Esophagus muscularis mucosa (tissue), 4 donors: ENCODE results near the gene STT3B. TPM values are rescaled to one million over a fixed set of nuclear protein-coding genes. Genes with fewer than 3 reads are reported as not detected.
"Not testable (repeated sequence)": the region's sequence is repeated elsewhere in the genome, so short reads cannot be mapped to it uniquely, and the experiment has no call there.

ENCODE experiments used
- DNase-seq: peaks from one replicate; pipeline ENCODE4 v3.0.0-alpha.2; 2017; ENCODE audit errors: extremely low spot score
- H3K27ac ChIP-seq, 4 donors: fragments of 200-600 bp; sonication (generic); replicated peaks in 1 of 4; 1 replicate in 3 of 4; 2 replicates in 1 of 4; pipeline ENCODE4 v1.5.1; 2016 to 2019; ENCODE audit warnings: mild to moderate bottlenecking in 1 of 4
- H3K27me3 ChIP-seq, 4 donors: fragments of 200-600 bp; sonication (generic); one replicate each; pipeline versions ENCODE4 v1.5.1 to v1.6.0; 2016 to 2019
- H3K36me3 ChIP-seq, 4 donors: fragments of 200-600 bp; sonication (generic); one replicate each; pipeline ENCODE4 v1.5.1; 2016 to 2019
- H3K4me1 ChIP-seq, 4 donors: fragments of 200-600 bp; sonication (generic); one replicate each; pipeline ENCODE4 v1.5.1; 2016 to 2019
- H3K4me3 ChIP-seq, 4 donors: fragments of 200-600 bp; sonication (generic); 1 replicate in 2 of 4; 2 replicates in 2 of 4; pipeline ENCODE4 v1.5.1; 2016 to 2019; ENCODE audit warnings: mild to moderate bottlenecking in 4 of 4, moderate library complexity in 1 of 4
- H3K9me3 ChIP-seq, 4 donors: fragments of 200-600 bp; sonication (generic); 1 replicate in 3 of 4; 2 replicates in 1 of 4; pipeline ENCODE4 v1.5.1; 2016 to 2019
- CTCF ChIP-seq, 3 experiments: fragments of 200-600 bp in 2 of 3; fragments of 450-650 bp in 1 of 3; sonication (generic) in 2 of 3; IDR thresholded peaks; one replicate each; pipeline ENCODE4 v1.5.1; 2017 to 2019; ENCODE audit warnings: antibody characterized with exemption in 3 of 3, mild to moderate bottlenecking in 2 of 3, moderate library complexity in 1 of 3
- EP300 ChIP-seq: sonication (generic); formaldehyde crosslinking; IDR thresholded peaks from one replicate; pipeline ENCODE4 v1.6.1; 2017; ENCODE audit warnings: antibody characterized with exemption
- POLR2A ChIP-seq: fragments of 450-650 bp; IDR thresholded peaks from one replicate; pipeline ENCODE4 v1.6.1; 2017; ENCODE audit warnings: antibody characterized with exemption, moderate library complexity, mild to moderate bottlenecking, low read depth
- POLR2AphosphoS5 ChIP-seq, 2 donors: sonication (generic); formaldehyde crosslinking; IDR thresholded peaks; one replicate each; pipeline ENCODE4 v1.6.1; 2017; ENCODE audit warnings: antibody characterized with exemption in 2 of 2
- WGBS: methylation state at CpG from one replicate; pipeline ENCODE4 v1.1.5; 2018; 5-methylcytosine and 5-hydroxymethylcytosine counted together
- intact Hi-C: fragments of 100-400 bp; cut with DNase I; formaldehyde crosslinking; loops from one replicate; pipeline ENCODE4 v1.15.1; 2023
- total RNA-seq, 4 donors: library from RNA; depleted of rRNA; stranded (reverse); fragments of >200 nt; gene quantifications; one replicate each; pipeline versions ENCODE4 v1.1.0 to v1.2.1, GENCODE V29; 2016

STT3B gene
- total RNA-seq, 4 donors from 2014 or later: 58.8 to 74.3 (median 69.3) TPM

GRCh38 chr3:31505371-31506048 lies 27.2 kb upstream of the STT3B start:
- intact Hi-C loops: no loop called here
- TF ChIP-seq POLR2AphosphoS5 (IDR thresholded peaks at IDR 0.05): no peak
- TF ChIP-seq CTCF (IDR thresholded peaks at IDR 0.05): no peak
- TF ChIP-seq POLR2A: no peak
- TF ChIP-seq EP300: no peak

GRCh38 chr3:31506515-31506914 lies 26.2 kb upstream of the STT3B start:
- DNase-seq, H3K27ac ChIP-seq, H3K27me3 ChIP-seq, H3K36me3 ChIP-seq, intact Hi-C loops, H3K9me3 ChIP-seq, H3K4me1 ChIP-seq, H3K4me3 ChIP-seq: not testable (repeated sequence)
- WGBS: 80% methylated on average over 7 of the region's 7 CpGs

More at GRCh38 chr3:31505371-31506048, 27.2 kb upstream of the STT3B start:
- 60% methylated on average over 5 of the region's 5 CpGs for WGBS
- Histone ChIP-seq H3K36me3 (no peaks in the 10 kb centered on the region), H3K27me3 (no peaks in the 10 kb centered on the region), H3K4me1 (no peaks in the 10 kb centered on the region), H3K27ac (no peak overlapping the region), H3K4me3 (no peak overlapping the region), H3K9me3 (no peaks in the 10 kb centered on the region)
- no peak for DNase-seq

- intact Hi-C loops: no loop called here
- Histone ChIP-seq H3K27ac (no peak overlapping the region), H3K36me3 (no peaks in the 10 kb centered on the region), H3K27me3 (no peaks in the 10 kb centered on the region), H3K4me3 (no peak overlapping the region), H3K4me1 (no peaks in the 10 kb centered on the region), H3K9me3 (no peaks in the 10 kb centered on the region)
- no peak for TF ChIP-seq POLR2A
- no peak for TF ChIP-seq CTCF (IDR thresholded peaks at IDR 0.05)
- no peak for TF ChIP-seq POLR2AphosphoS5 (IDR thresholded peaks at IDR 0.05)
- no peak for TF ChIP-seq EP300
- WGBS: 92% methylated on average over 2 of the region's 2 CpGs
- DNase-seq: no peak
Measured at GRCh38 chr3:31508452-31509146, 24.1 kb upstream of the STT3B start.

GRCh38 chr3:31509147-31509728 lies 23.5 kb upstream of the STT3B start:
- Histone ChIP-seq H3K36me3 (no peaks in the 10 kb centered on the region), H3K4me1 (no peaks in the 10 kb centered on the region), H3K27me3 (no peaks in the 10 kb centered on the region), H3K27ac (no peak overlapping the region), H3K9me3 (no peaks in the 10 kb centered on the region), H3K4me3 (no peak overlapping the region)
- intact Hi-C loops: no loop called here
- DNase-seq: no peak
- TF ChIP-seq EP300 (no peak), POLR2A (no peak), POLR2AphosphoS5 (IDR thresholded peaks at IDR 0.05) (no peak), CTCF (IDR thresholded peaks at IDR 0.05) (no peak)
- whole genome bisulfite sequencing: 81% methylated on average over 1 of the region's 1 CpG

GRCh38 chr3:31514570-31514969 lies 18.2 kb upstream of the STT3B start:
- Histone ChIP-seq H3K4me1 (no peaks in the 10 kb centered on the region), H3K4me3 (no peak overlapping the region), H3K27ac (no peak overlapping the region), H3K27me3 (no peaks in the 10 kb centered on the region), H3K9me3 (no peaks in the 10 kb centered on the region), H3K36me3 (no peaks in the 10 kb centered on the region)
- intact Hi-C loops: no loop called here
- DNase-seq: no peak
- WGBS: 96% methylated on average over 5 of the region's 5 CpGs
- TF ChIP-seq EP300 (no peak), POLR2AphosphoS5 (IDR thresholded peaks at IDR 0.05) (no peak), POLR2A (no peak), CTCF (IDR thresholded peaks at IDR 0.05) (no peak)
